Measurements from ENCODE around the gene RAF1. TPM values are rescaled to one million over a fixed set of nuclear protein-coding genes. Genes with fewer than 3 reads are reported as not detected.

Gene RAF1
- total and polyA plus RNA-seq, 2 donors (not counting 1 experiment from before 2014, with no cell fraction given) = 84.3 to 126 TPM

GRCh38 chr3:12630292-12630691, 33.6 kb downstream of the RAF1 start:
- H3K4me3 ChIP-seq (ENCODE audit: control extremely low read depth in 1 of 5, extremely low read depth in 1 of 5, insufficient read depth in 1 of 5, low read depth in 2 of 5, low read length in 4 of 5) = no peak overlapping the region
- no peak overlapping the region for H3K9ac ChIP-seq (ENCODE audit: low read length)
- H3K4me2 ChIP-seq (replicated peaks; ENCODE audit: low read depth, low read length, poor library complexity, severe bottlenecking) = no peak overlapping the region
- Mint-ChIP-seq H3K27me3 (no peaks in the 10 kb centered on the region), H3K27ac (no peak overlapping the region), H3K9me3 (ENCODE audit: insufficient read depth) (no peaks in the 10 kb centered on the region), H3K4me1 (peaks cover 49% of the 10 kb centered on the region), H3K4me3 (no peak overlapping the region)
- H3K79me2 ChIP-seq (ENCODE audit: control insufficient read depth, insufficient read depth, low read length) = peaks cover 100% of the 10 kb centered on the region
- TF ChIP-seq EZH2 (IDR thresholded peaks at IDR 0.05; ENCODE audit: borderline replicate concordance, insufficient read depth, low read depth, low read length, poor library complexity, severe bottlenecking) = no peak
- TF ChIP-seq, protein P1, sequence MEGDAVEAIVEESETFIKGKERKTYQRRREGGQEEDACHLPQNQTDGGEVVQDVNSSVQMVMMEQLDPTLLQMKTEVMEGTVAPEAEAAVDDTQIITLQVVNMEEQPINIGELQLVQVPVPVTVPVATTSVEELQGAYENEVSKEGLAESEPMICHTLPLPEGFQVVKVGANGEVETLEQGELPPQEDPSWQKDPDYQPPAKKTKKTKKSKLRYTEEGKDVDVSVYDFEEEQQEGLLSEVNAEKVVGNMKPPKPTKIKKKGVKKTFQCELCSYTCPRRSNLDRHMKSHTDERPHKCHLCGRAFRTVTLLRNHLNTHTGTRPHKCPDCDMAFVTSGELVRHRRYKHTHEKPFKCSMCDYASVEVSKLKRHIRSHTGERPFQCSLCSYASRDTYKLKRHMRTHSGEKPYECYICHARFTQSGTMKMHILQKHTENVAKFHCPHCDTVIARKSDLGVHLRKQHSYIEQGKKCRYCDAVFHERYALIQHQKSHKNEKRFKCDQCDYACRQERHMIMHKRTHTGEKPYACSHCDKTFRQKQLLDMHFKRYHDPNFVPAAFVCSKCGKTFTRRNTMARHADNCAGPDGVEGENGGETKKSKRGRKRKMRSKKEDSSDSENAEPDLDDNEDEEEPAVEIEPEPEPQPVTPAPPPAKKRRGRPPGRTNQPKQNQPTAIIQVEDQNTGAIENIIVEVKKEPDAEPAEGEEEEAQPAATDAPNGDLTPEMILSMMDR (IDR thresholded peaks at IDR 0.05) = no peak
- H3K36me3 ChIP-seq (replicated peaks in 1 of 2; ENCODE audit: control extremely low read depth in 1 of 2, control insufficient read depth in 1 of 2, extremely low read depth in 1 of 2, insufficient read depth in 2 of 2, low read length in 1 of 2) = peaks cover 0 to 2% of the 10 kb centered on the region in 2 experiments
- WGBS (ENCODE audit: insufficient coverage) = 100% methylated on average over 2 of the region's 2 CpGs
- no peaks in the 10 kb centered on the region for H3K27me3 ChIP-seq (replicated peaks in 1 of 4; ENCODE audit: control extremely low read depth in 1 of 4, control insufficient read depth in 3 of 4, insufficient read depth in 4 of 4, low read length in 3 of 4)
- intact Hi-C loops (cut with micrococcal nuclease) = no loop called here
- CTCF ChIA-PET = no interaction called here
- POLR2A ChIA-PET = no interaction called here
- H3K4me1 ChIP-seq (ENCODE audit: control insufficient read depth in 2 of 2, insufficient read depth in 2 of 2, low read length in 2 of 2) = peaks cover 15 to 21% of the 10 kb centered on the region in 2 donors
- no peak overlapping the region for H3K27ac ChIP-seq (ENCODE audit: low read length in 2 of 2)
- H3K9me3 ChIP-seq (ENCODE audit: control extremely low read depth in 1 of 3, control insufficient read depth in 2 of 3, insufficient read depth in 1 of 3, low read length in 2 of 3) = no peaks in the 10 kb centered on the region
- DNase-seq = no peak
- no peak for ATAC-seq (ENCODE audit: low read depth)
- H2AFZ ChIP-seq (ENCODE audit: insufficient read depth, low read depth, low read length, poor library complexity, severe bottlenecking) = no peak overlapping the region
- peaks cover 80% of the 10 kb centered on the region for H4K20me1 ChIP-seq (ENCODE audit: control insufficient read depth, insufficient read depth, low read length, poor library complexity, severe bottlenecking)

DNA sequence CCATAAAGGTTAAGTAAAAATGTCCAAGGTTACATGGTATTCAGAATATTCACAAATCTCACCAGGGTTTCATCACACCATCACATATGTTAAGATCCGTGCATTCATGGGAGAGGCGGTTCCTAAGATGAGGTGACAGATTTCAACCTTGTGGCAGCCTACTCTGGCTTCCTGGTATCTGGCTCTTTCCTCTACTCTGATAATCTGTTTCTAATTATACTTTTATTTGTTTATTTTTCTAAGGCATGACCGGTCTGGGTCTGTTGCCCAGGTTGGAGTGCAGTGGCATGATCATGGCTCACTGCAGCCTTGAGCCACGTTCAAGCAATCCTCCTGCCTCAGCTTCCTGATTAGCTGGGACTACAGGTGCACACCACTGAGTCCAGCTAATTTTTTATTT, 34.4 kb downstream of the RAF1 start:
- H4K20me1 ChIP-seq (ENCODE audit: control insufficient read depth, insufficient read depth, low read length, poor library complexity, severe bottlenecking) = peaks cover 79% of the 10 kb centered on the region
- H3K9me3 ChIP-seq (ENCODE audit: control extremely low read depth in 1 of 3, control insufficient read depth in 2 of 3, insufficient read depth in 1 of 3, low read length in 2 of 3) = no peaks in the 10 kb centered on the region
- 71% methylated on average over 2 of the region's 4 CpGs for WGBS (ENCODE audit: insufficient coverage)
- ATAC-seq (ENCODE audit: low read depth) (no peak), DNase-seq (no peak)
- intact Hi-C loops (cut with micrococcal nuclease) = no loop called here
- POLR2A ChIA-PET = interaction anchor here (0.6 kb wide), 1 partner anchor 12 kb away, joined by 7 read pairs; no protein-coding TSS in a partner anchor
- TF ChIP-seq EZH2 (IDR thresholded peaks at IDR 0.05; ENCODE audit: borderline replicate concordance, insufficient read depth, low read depth, low read length, poor library complexity, severe bottlenecking) = no peak
- TF ChIP-seq, protein P1 (IDR thresholded peaks at IDR 0.05) = no peak
- CTCF ChIA-PET = no interaction called here
- H3K9ac ChIP-seq (ENCODE audit: low read length) = no peak overlapping the region
- H3K27ac Mint-ChIP-seq = no peak overlapping the region
- peaks cover 99% of the 10 kb centered on the region for H3K79me2 ChIP-seq (ENCODE audit: control insufficient read depth, insufficient read depth, low read length)
- no peaks in the 10 kb centered on the region for H3K36me3 ChIP-seq (replicated peaks in 1 of 2; ENCODE audit: control extremely low read depth in 1 of 2, control insufficient read depth in 1 of 2, extremely low read depth in 1 of 2, insufficient read depth in 2 of 2, low read length in 1 of 2)
- H3K27me3 ChIP-seq (replicated peaks in 1 of 4; ENCODE audit: control extremely low read depth in 1 of 4, control insufficient read depth in 3 of 4, insufficient read depth in 4 of 4, low read length in 3 of 4) = no peaks in the 10 kb centered on the region
- no peak overlapping the region for H3K27ac ChIP-seq (ENCODE audit: low read length in 2 of 2)
- peaks cover 15 to 24% of the 10 kb centered on the region in 2 donors for H3K4me1 ChIP-seq (ENCODE audit: control insufficient read depth in 2 of 2, insufficient read depth in 2 of 2, low read length in 2 of 2)
- H3K9me3 Mint-ChIP-seq (ENCODE audit: insufficient read depth) = no peaks in the 10 kb centered on the region
- H3K4me3 ChIP-seq (ENCODE audit: control extremely low read depth in 1 of 5, extremely low read depth in 1 of 5, insufficient read depth in 1 of 5, low read depth in 2 of 5, low read length in 4 of 5) = no peak overlapping the region
- no peaks in the 10 kb centered on the region for H3K27me3 Mint-ChIP-seq
- H2AFZ ChIP-seq (ENCODE audit: insufficient read depth, low read depth, low read length, poor library complexity, severe bottlenecking) = no peak overlapping the region
- H3K4me3 Mint-ChIP-seq = no peak overlapping the region
- peaks cover 51% of the 10 kb centered on the region for H3K4me1 Mint-ChIP-seq
- no peak overlapping the region for H3K4me2 ChIP-seq (replicated peaks; ENCODE audit: low read depth, low read length, poor library complexity, severe bottlenecking)

Measured in B cell (primary cell).